Activated CD4-positive, alpha-beta T cell treated with anti-CD3 and anti-CD28 coated beads, Interleukin-2, amount 50 U/mL, for 16 hours (primary cell): Measurements from ENCODE around the gene PLCG2.
"Not testable (repeated sequence)": the region's sequence is repeated elsewhere in the genome, so short reads cannot be mapped to it uniquely, and the experiment has no call there.

Experiments used
- DNase-seq: peaks from one replicate; pipeline ENCODE4 v3.0.0-alpha.2; 2020

Gene PLCG2

DNA sequence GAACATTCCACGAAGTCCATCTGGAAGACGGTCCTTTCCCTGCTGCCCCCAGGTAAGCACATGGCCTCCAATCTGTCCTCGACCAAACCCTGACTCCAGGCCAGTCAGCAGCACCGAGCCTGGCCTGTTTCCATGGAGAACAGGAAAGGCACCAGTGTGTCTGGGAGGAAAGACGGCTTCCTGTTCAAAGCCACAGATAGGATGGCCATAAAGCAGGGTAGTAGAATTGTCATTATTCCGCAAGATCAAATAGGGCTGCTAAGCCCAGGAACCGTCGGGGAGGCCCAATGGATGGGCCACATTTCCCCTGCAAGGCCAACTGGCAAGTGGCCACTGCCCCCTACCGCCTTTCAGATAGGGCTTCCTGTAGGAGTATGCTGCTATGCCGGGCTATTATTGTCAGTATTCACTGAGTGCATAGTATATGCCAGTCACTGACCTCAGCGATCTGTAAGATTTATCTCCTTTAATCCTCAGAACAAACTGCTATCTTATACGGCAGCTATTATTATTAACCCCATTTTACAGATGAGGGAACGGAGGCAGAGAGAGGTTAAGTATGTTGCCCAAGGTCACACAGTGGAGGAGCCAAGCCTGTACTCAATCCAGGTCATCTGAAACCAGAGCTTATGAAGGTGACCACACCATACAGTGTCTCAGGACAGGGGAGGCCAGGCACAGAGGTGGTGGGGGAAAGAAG lies 23.0 kb upstream of the PLCG2 start:
- no peak for DNase-seq

DNA sequence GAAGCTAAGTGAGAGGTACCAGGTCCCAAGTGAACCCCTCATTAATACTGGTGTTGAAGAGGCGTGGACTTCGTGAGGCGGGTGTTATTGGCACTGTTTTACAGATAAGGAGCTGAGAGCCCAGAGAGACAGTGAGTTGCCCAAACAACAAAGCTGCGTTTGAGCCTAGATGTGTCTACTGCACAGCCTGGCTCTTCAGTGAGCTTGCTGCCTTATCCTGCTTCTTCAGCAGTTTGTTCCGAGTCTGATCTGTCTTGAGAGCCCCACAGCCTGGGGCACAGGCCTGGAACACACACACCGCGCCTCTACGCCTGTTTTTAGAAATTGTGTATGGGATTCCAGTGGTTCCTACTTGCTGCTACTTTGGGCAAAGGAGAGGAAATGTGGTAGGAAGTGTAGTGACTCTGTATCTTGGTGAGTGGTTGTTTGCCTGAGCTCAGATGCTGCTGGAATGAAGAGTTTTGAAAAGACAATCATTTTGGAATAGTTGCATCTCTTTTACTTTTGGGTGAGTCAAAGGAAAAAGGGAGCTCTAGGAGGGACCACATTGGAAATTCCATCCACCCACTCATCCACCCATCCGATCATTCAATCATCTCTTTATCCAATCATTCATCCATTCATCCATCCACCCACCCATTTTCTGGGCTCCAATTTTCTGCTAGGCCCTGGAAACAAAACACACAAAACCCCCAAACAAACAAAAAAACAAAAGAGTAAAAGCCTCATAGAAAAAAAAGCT lies 22.3 kb upstream of the PLCG2 start:
- no peak for DNase-seq

DNA sequence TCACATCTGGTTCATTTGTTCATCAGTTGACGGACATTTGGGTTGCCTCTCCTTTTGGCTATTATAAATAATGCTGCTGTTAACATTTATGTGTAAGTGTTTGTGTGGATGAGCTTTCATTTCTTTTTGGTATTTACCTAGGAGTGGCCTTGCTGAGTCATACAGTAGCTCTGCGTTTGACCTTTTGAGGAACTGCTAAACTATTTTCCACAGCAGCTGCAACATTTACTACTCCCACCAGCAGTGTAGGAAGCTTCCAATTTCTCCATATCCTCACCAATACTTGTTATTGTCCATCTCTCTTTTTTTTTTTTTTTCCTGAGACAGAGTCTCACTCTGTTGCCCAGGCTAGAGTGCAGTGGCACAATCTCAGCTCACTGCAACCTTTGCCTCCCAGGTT lies 20.7 kb upstream of the PLCG2 start:
- DNase-seq = no peak

DNA sequence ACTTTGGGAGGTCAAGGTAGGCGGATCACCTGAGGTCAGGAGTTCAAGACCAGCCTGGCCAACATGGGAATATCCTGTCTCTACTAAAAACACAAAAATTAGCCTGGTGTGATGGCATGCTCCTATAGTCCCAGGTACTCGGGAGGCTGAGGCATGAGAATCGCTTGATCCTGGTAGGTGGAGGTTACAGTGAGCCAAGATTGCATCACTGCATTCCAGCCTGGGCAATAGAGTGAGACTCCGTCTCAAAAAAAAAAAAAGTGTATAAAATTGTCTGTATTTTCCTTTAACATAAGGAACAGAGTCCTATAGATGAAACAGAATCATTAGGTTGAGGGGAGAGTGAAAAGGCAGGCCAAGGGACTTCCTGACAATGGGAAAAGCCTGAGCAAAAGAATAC lies 16.8 kb upstream of the PLCG2 start:
- not testable (repeated sequence) for DNase-seq

DNA sequence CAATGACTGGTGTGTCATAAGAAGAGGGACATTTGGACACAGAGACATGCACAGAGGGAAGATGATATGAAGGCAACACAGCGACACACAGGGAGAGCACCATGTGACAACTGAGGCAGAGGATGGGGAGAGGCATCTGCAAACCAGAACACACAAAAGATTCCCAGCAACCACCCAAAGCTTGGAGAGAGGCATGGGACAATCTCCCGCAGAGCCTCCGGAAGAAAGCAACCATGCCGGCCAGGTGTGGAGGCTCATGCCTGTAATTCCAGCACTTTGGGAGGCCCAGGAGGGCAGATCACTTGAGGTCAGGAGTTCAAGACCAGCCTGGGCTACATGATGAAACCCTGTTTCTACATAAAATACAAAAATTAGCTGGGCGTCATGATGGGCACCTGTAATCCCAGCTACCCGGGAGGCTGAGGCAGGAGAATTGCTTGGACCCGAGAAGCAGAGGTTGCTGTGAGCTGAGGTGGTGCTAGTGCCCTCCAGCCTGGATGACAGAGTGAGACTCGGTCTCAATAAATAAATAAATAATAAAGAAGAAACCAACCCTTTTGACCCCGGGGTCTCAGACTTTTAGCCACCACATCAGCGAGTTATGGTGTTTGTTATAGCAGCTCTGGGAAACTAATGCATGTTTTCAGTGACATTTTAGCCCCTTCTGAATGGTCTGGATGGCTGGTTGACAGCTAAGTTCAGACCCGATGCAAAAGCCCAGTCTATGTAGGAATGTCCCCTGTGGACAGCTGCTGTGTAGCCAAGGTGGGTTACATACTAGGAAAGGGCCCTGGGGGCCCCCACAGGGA lies 13.8 kb upstream of the PLCG2 start:
- no peak for DNase-seq

DNA sequence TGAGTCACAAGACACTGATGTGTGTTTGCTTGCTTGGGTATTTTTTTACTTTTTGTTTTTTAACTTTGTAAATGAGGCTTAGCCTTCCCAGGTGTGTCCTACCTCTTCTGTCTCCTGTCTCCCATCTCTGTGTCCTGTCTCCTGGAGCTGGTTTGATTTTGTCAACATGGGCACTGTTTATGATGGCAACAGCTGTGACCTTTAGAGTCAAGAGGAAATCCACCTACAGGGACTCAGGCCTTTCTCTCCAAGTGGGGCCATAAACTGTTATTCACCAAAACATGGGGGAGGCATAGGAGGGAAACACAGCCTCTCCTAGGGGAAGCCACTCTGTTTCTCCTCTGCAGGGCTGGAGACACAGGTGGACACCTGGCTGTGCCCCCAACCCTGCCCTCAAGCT lies 13.1 kb upstream of the PLCG2 start:
- DNase-seq = no peak

DNA sequence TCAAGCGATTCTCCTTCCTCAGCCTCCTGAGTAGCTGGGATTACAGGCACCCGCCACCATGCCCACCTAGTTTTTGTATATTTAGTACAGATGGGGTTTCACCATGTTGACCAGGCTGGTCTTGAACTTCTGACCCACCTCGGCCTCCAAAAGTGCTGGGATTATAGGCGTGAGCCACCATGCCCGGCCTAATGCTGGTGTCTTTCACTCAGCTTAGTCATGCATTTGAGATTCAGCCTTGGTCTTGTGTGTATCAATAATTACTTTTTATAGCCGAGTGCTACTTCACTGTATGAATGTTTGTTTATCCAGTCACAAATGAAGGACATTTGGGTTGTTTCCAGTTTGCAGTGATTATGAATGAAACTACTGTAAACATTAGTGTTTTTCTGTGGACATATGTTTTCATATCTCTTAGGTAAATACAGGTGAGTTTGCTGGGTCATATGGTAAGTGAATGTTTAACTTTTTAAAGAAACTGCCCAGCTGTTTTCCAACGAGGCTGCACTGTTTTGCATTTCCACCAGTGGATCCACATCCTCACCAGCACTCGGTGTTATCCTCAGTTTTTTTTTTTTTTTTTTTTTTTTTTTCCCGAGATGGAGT lies 11.0 kb upstream of the PLCG2 start:
- DNase-seq = no peak

DNA sequence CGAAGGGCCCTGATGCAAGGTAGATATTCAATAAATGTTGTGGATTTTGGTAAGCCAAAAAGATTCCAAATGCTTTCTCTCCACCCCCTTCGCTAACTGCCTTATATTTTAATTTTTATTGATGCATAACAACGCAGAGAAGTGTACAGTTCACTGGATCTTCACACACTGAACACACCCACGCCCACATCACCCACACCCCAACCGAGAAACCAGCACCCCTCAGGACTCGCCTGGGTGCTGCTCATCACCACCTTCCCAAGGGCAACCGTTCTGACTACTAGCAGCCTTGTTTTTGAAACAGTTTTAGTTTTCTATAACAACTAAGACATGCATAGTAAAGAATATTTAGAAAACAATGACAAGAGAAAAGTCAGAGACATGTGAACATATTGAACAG lies 9.1 kb upstream of the PLCG2 start:
- DNase-seq = no peak

DNA sequence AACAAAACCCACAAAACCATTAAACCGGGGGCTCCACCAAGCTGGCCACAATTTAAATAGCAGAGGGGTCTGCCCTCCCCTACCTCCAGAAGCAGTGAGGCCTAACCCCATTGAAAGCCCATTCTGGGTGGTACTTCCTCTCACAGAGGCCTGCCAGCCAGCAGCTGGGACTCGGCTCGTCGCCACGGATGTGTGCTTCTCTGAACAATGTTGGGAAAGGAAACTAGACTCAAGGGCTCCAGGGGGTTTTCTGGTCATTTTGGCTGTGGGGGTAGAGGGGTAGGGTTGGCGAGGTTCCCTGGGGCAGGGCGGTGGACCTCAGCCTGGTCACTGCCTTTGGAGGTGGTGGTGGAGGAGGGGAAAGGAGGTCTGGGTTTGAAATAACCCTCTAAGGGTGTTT lies 4.7 kb upstream of the PLCG2 start:
- no peak for DNase-seq

DNA sequence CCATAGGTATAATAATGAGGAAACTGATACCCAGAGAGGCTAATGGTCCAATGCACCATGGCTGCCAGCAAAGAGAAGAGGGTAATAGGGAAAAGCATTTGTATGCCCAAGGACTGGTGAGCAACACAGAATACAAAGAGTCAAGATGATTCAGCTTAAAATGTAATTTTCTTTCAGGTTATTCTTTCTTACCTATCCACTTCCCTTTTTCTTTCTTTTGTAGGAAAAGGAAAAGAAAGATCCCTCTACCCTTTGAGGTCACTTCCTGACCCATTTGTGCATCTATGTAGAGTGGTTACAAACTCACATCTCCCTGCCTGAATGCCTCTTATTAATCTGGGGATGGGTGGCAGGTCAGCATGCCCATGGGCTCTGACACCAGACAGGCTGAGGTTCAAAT lies 3.5 kb upstream of the PLCG2 start:
- DNase-seq = no peak

DNA sequence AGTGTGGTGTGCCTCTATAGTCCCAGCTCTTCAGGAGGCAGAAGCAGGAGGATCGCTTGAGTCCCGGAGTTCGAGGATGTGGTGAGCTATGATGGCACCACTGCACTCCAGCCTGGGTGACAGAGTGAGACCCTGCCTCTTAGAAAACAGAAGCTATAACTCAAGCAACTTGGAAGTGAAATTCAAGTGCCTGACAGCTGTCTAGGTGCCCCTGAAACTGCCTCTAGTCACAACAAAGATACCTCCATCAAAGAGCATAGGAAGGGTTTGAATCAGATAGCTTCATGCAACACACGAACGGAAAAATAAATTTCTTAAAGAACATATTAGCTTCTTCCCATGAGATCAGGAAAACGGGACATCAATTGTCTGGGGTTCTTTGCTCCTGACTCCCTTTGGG lies 860 bp upstream of the PLCG2 start:
- no peak for DNase-seq

DNA sequence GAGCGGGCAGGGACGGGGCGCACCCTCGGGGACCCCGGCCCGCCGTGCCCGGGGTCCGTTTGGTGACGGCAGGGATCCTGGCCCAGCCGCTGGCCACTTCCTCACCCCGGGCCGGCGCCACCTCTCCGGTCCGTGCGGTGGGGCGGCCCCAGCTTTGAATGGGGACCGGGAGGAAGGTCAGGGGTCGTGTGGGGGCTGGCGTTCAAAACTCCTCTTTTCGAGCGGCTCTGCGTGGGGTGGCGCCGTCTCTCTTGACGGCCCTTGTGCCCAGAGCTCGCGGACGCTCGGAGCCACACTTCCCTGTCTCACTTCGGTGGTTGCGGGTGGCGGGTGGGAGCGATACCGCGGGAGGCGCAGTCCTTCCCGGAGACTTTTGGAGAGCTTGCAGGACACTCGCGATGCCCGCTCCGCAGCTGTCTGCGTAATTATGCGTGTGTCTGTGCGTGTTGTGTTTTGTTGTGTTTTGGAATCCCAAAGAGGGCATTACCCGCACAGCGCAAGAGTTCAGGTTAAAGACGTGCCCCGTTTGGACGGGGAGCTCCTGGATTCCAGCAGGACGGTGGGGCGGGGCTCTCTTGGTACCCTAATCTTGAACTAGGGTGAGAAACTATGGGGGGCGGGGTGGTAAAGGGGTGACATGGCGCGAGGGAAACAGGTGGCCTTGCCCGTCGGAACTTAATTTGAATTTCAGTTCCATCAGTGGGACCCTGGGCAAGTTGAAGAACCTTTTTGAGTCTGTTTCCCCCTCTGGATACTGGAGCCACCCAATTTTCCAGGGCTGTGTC lies 637 bp downstream of the PLCG2 start:
- DNase-seq = no peak

DNA sequence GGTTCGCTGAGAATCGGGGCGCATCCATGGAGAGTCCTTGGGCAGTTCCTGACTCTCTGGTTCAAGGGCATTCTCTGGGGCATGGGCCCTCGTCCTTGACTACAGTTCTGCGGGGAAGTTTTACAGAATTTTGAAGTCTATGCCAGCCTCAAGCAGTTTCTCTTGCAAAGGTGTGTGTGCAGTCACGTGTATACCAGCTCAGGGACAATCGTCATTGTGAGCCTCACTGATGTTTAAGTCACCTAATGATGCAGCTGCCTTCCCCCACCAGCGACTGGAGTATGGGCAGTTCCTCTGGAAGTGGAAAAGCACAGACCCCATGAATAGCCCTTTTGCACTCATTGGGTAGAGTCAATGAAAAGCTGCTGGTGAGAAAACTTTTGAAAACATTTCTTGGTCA lies 1.3 kb downstream of the PLCG2 start:
- no peak for DNase-seq

DNA sequence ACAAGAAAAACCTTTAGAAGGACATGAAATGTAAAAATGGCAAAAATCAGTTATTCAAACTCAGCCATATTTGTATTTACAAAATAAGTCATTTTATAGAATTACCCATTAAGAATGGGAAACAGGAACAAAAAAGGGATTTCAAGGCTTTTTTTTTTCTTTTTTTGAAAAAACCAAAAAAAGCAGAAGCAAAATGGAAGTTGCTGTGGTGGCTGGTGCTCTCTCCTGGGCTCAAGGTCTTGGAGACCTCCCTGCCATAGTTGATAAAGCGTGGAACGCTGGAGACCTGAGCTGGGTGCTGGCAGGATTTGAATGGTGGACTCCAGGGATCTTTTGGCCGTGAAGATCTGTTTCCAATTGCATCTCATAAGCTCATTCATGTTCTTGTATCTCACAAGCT lies 3.1 kb downstream of the PLCG2 start:
- DNase-seq = no peak

DNA sequence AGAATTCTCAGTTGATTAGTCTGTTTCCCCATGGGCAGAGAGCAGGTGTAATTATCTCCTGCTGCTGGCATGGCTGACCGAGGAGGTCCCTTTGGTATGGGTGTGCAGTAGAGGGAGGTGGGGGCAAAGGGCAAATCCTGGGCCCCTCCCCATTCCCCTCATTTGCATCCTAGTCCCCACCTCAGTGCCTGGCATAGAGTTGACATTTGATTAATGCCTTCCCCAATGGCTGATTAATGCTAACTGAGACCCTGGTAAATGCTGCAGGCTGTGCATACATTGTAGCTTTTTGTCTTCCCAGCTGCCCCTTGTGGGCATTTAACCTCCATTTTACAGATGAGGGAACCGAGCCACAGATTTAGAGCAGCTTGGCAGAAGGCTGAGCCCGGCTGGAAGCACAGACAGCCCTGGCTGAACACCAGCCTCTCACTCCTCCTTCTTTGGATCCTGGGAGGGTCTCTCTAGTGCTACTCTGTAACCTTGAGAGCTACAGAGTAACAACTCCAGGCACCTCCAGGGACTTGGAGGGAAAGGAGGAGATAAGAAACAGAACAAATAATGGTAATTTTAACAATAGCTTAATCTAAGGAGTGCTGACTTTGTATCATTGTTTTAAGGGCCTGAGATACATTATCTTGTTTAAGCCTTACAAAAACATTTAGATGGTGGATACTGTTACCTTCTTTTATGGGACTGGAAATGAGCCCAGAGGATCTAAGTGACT lies 5.1 kb downstream of the PLCG2 start:
- no peak for DNase-seq

DNA sequence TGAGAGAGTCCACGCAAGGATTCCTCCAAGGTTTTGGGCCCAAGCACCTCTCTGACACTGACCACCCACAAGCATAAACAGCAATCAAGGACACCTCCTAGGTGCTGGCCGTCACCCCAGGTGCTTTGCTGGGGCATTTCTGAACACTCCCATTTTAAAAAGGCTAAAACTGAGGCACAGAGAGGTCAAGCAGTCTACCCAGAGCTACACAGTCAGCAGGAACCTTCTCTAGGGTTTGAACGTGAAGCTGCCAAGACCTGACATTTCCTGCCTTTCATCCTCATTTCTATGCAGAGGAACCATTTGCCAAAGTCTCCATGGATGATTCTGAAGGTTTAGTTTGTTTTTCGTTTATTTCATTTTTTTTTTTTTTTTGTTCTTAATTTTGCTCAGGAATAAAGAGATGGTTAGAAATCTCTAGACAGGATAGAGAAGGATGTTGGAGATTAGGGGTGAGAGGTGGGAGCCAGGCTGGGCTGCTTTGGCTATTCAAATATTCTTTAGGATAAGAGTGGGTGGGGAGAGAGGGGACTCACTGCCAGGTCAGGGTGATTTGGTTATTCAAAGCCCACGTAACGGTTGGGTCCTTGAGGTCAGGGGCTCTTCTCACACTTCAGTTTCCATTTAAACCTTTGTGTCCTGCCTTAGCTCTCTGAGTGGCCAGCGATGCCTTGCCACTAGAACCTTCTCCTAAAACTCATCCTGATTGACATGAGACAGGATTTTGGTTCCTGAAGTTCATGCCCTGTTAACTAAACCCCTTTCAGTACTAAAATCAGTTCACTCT lies 6.2 kb downstream of the PLCG2 start:
- no peak for DNase-seq

DNA sequence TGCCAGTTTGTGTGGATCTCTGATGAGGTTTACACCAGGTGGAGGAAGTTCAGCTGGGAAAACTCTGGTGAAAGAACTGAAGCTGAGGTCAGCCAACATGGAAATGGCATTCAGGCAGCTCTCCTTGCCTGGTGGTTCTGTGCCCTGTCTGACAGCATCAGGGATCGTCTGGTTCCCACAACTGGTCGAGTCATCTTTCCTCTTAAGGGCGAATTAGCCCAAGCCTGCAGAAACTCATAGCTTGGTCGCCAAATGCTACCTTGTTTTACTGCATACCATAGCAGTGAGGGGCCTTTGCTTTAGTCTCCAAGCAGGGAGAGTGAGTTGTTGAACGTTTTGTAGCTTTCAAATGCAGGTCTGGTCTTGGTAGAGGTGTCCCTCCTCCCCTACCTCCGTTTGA lies 7.2 kb downstream of the PLCG2 start:
- DNase-seq = no peak

DNA sequence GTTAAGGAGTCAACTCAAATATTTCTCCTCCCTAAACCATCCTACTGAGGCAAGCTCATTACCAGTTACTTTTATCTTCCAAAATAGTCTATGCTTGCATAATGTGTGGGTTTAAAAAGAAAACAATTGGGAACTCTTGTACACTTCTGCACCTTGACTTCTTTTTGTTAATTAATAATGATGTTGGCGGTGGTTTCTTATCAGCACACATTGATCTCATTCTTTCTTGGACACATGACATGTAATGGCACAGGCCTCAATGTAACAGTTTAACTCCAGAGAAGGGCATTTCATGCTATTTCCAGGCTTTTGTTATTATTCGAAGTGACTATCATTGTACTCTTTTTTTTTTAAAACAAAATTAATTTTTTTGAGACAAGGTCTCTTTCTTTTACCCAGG lies 7.8 kb downstream of the PLCG2 start:
- no peak for DNase-seq

DNA sequence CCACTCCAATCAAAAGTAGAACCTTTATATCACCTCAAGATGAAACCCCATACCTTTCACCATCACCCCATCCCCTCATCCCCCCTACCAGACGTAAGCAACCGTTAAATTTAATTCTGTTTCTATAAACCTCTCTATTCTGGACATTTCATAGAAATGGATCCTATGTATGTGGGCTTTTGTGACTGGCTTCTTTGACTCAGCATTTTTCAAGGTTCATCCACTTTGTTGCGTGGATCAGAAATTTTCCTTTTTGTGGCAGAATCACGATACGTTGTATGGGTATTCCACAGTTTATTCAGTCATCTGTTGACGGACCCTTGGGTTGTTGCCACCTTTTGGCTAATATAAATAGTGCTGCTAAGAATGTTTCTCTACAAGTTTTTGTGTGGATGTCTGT lies 8.6 kb downstream of the PLCG2 start:
- DNase-seq = no peak

DNA sequence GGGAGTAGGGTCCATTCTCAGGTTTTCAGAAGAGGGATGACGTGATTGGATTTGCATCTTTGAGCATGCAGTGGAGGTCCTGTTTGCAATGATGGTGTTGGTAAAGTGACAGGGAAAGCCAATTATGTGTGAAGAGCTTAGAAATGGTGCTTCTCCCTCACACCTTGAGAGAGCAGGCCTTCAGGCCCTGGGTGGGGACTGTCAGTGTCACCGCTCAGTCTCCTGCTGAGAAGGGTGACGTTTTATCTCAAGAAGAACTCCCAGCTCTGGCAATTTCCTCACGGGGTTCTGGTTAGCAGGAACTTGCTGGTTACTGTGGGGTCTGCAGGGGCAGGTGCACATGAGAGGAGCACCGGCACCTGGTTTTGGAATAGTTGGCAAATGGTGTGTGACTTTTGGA lies 11.2 kb downstream of the PLCG2 start:
- no peak for DNase-seq

DNA sequence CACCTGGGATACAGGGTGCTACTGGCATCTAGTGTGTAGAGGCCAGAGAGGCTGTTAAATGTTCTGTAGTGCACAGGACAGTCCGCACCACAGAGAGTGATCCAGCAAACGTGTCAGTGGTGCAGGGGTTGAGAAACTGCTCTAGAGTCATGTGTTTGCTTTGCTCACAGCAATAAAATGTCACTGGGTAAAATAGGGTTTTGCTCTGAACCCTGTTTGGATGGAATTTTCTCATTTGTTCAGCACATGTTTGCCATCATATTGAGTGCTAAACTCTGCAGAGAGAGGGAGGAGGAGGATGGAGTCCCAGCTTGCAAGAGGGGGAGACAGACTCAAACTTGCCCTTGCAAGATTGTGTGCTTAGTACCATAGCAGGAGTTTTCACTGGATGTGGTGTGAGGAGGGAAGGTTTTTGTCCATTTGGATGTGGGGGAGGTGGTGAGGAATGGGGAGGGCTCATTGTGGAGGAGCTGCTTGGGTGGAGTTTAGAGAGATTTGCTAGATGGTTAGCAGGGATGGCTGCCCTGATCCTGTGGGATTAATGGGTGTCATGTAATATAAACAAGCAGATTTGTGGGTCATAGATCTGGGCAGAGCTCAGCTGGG lies 11.8 kb downstream of the PLCG2 start:
- no peak for DNase-seq
